ENCODE data around the gene DGCR8.

Gene DGCR8

DNA sequence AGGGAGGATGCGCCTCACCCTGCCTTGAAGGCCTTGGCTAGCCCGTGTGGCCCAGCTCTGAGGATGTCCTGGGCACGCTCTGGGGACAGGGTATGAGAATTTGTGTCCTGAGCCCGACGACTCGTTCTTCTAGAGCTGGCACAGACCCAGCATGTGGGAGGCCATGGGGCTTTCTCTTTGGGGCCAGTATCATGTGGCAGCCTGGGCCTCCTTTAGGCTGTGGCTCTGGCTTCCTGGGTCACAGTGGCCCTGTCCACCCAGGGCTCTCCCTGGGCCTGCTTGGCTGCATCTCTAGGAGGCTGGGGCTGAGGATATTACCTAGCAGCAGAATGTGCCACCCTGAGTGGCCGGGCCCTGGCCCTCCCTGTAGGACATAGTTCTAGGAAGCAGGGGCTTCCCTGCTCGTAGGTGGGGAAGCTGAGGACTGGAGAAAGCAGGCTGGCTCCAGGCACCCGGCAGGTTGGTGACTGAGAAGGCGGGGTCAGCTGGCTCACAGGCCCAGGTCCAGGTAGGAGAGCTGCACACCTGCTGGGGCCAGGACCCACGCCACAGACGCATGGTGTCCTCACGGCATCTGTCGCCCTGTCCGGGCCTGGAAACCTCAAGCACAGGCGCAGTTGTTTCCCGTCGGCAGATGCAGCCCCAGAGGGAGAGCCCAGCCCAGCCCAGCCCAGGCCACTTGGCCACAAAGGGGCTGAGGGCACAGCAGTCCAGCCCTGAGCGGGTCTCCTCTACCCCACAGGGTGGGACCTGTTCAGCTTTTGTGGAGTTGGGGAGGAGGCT is 64.0 kb downstream of the DGCR8 start:
- TF ChIP-seq EZH2 (IDR thresholded peaks at IDR 0.05; ENCODE audit: borderline replicate concordance, low read depth, low read length, severe bottlenecking) = no peak
- TF ChIP-seq, protein P1, sequence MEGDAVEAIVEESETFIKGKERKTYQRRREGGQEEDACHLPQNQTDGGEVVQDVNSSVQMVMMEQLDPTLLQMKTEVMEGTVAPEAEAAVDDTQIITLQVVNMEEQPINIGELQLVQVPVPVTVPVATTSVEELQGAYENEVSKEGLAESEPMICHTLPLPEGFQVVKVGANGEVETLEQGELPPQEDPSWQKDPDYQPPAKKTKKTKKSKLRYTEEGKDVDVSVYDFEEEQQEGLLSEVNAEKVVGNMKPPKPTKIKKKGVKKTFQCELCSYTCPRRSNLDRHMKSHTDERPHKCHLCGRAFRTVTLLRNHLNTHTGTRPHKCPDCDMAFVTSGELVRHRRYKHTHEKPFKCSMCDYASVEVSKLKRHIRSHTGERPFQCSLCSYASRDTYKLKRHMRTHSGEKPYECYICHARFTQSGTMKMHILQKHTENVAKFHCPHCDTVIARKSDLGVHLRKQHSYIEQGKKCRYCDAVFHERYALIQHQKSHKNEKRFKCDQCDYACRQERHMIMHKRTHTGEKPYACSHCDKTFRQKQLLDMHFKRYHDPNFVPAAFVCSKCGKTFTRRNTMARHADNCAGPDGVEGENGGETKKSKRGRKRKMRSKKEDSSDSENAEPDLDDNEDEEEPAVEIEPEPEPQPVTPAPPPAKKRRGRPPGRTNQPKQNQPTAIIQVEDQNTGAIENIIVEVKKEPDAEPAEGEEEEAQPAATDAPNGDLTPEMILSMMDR (IDR thresholded peaks at IDR 0.05; ENCODE audit: borderline replicate concordance, extremely low read depth, low read length, poor library complexity, severe bottlenecking) = no peak
- Histone ChIP-seq H3K79me2 (ENCODE audit: insufficient read depth, low read length) (0 out of 2 replicates have a peak, but pooled peaks cover 3% of the 10 kb centered on the region), H3K4me3 (ENCODE audit: low read depth in 1 of 2, low read length in 2 of 2) (no peak overlapping the region), H2AFZ (ENCODE audit: low read depth, low read length) (no peak overlapping the region), H3K4me1 (ENCODE audit: insufficient read depth, low read length) (no peaks in the 10 kb centered on the region), H3K27ac (ENCODE audit: low read length) (no peak overlapping the region), H4K20me1 (ENCODE audit: insufficient read depth, low read length) (peaks cover 8% of the 10 kb centered on the region), H3K27me3 (ENCODE audit: insufficient read depth, low read length, poor library complexity) (no peaks in the 10 kb centered on the region), H3K4me2 (ENCODE audit: insufficient read depth, low read length) (no peak overlapping the region), H3K9me3 (ENCODE audit: insufficient read depth, low read length, severe bottlenecking) (no peaks in the 10 kb centered on the region), H3K36me3 (ENCODE audit: insufficient read depth, low read length) (peaks cover 34% of the 10 kb centered on the region), H3K9ac (ENCODE audit: low read depth, low read length) (no peak overlapping the region)
- DNase-seq = no peak
- ATAC-seq (ENCODE audit: insufficient read depth, low read depth) = no peak

DNA sequence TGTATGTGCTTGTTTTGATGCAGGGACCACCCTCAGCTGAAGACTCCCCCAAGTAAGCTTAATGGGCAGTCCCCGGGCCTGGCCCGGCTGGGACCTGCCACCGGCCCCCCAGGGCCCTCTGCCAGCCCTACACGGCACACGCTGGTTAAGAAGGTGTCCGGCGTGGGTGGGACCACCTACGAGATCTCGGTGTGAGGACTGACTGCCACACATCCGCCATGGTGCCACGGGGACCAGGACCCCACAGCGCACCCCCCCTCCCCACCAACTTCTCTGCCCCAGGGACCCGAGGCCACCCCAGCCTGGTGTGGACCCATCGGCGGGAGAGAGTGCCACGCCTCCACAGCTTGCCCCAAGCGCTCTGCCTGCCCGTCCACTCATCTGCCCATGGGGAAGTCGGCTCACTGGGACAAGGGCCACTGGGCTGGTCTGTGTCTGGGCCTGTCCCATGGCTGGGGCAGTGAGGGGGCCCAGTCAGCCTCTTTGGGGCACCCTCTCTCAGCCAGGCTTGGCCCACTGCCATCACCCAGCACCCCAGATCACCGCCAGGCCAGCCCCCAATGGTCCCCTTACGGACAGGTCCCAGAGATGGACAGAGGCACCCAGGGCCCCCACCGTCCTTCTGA is 65.3 kb downstream of the DGCR8 start:
- no peak for DNase-seq
- Histone ChIP-seq H3K27me3 (ENCODE audit: insufficient read depth, low read length, poor library complexity) (no peaks in the 10 kb centered on the region), H3K27ac (ENCODE audit: low read length) (no peak overlapping the region), H4K20me1 (ENCODE audit: insufficient read depth, low read length) (peaks cover 7% of the 10 kb centered on the region; the same call in 1 of the 2 replicates), H3K4me2 (ENCODE audit: insufficient read depth, low read length) (no peak overlapping the region), H3K9ac (ENCODE audit: low read depth, low read length) (no peak overlapping the region), H3K4me3 (ENCODE audit: low read depth in 1 of 2, low read length in 2 of 2) (no peak overlapping the region), H3K36me3 (ENCODE audit: insufficient read depth, low read length) (peaks cover 22% of the 10 kb centered on the region; the same call in 1 of the 2 replicates), H3K4me1 (ENCODE audit: insufficient read depth, low read length) (no peaks in the 10 kb centered on the region), H3K9me3 (ENCODE audit: insufficient read depth, low read length, severe bottlenecking) (no peaks in the 10 kb centered on the region), H2AFZ (ENCODE audit: low read depth, low read length) (no peak overlapping the region), H3K79me2 (ENCODE audit: insufficient read depth, low read length) (no peaks in the 10 kb centered on the region)
- ATAC-seq (ENCODE audit: insufficient read depth, low read depth) = no peak
- TF ChIP-seq EZH2 (IDR thresholded peaks at IDR 0.05; ENCODE audit: borderline replicate concordance, low read depth, low read length, severe bottlenecking) = no peak
- TF ChIP-seq, protein P1 (IDR thresholded peaks at IDR 0.05; ENCODE audit: borderline replicate concordance, extremely low read depth, low read length, poor library complexity, severe bottlenecking) = no peak

DNA sequence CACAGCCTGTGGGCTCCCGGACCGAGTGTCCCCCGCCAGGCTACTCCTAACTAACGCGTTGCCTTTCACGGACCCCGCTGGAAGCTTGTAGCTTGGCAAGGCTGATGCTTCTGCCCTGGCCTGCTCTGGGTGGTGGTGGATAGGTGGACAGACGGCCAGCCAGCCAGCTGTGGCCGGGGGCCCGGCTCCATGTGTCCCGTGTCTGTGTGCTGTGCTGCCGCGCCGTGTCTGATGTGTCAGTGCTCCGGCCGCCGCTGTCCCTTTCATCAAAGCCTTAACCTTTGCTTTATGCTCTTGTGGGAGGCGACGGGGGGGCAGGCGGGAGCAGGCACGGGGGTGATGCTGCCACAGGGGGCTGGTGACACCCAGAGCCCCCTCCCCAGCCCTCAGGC is 65.8 kb downstream of the DGCR8 start:
- H3K27me3 ChIP-seq (ENCODE audit: insufficient read depth, low read length, poor library complexity) = no peaks in the 10 kb centered on the region
- no peak overlapping the region for H3K4me2 ChIP-seq (ENCODE audit: insufficient read depth, low read length)
- no peaks in the 10 kb centered on the region for H3K79me2 ChIP-seq (ENCODE audit: insufficient read depth, low read length)
- H3K36me3 ChIP-seq (ENCODE audit: insufficient read depth, low read length) = peaks cover 19% of the 10 kb centered on the region; the same call in 1 of the 2 replicates
- no peak for ATAC-seq (ENCODE audit: insufficient read depth, low read depth)
- no peak overlapping the region for H2AFZ ChIP-seq (ENCODE audit: low read depth, low read length)
- H3K9ac ChIP-seq (ENCODE audit: low read depth, low read length) = no peak overlapping the region
- no peaks in the 10 kb centered on the region for H3K4me1 ChIP-seq (ENCODE audit: insufficient read depth, low read length)
- H4K20me1 ChIP-seq (ENCODE audit: insufficient read depth, low read length) = peaks cover 7% of the 10 kb centered on the region; the same call in 1 of the 2 replicates
- no peaks in the 10 kb centered on the region for H3K9me3 ChIP-seq (ENCODE audit: insufficient read depth, low read length, severe bottlenecking)
- TF ChIP-seq EZH2 (IDR thresholded peaks at IDR 0.05; ENCODE audit: borderline replicate concordance, low read depth, low read length, severe bottlenecking) = no peak
- no peak overlapping the region for H3K27ac ChIP-seq (ENCODE audit: low read length)
- H3K4me3 ChIP-seq (ENCODE audit: low read depth in 1 of 2, low read length in 2 of 2) = no peak overlapping the region
- no peak for DNase-seq

DNA sequence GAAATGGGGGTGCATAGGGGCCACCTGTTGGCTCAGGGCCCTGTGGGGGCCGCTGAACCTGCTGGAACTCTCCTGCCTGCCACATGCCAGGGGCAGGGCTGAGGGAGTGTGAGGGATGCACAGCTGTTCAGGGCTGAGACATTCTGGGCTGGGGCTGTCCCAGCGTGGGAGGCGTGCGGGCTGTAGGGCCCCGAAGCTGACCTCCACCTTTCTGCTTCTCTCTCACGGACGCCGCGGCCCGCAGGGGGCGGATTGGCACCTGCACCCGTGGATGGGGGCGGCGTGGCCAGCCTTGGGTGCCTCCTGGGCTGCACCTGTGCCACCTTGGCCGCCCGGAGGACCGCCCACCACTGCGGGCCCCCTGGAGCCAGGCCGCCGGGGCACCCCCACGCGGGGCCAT is 66.7 kb downstream of the DGCR8 start:
- Histone ChIP-seq H3K9me3 (ENCODE audit: insufficient read depth, low read length, severe bottlenecking) (no peaks in the 10 kb centered on the region), H3K4me3 (ENCODE audit: low read depth in 1 of 2, low read length in 2 of 2) (no peak overlapping the region), H3K27ac (ENCODE audit: low read length) (no peak overlapping the region), H3K4me1 (ENCODE audit: insufficient read depth, low read length) (no peaks in the 10 kb centered on the region), H3K79me2 (ENCODE audit: insufficient read depth, low read length) (no peaks in the 10 kb centered on the region), H3K36me3 (ENCODE audit: insufficient read depth, low read length) (peaks cover 11% of the 10 kb centered on the region; the same call in 1 of the 2 replicates), H4K20me1 (ENCODE audit: insufficient read depth, low read length) (peaks cover 7% of the 10 kb centered on the region; the same call in 1 of the 2 replicates), H3K9ac (ENCODE audit: low read depth, low read length) (no peak overlapping the region), H3K27me3 (ENCODE audit: insufficient read depth, low read length, poor library complexity) (no peaks in the 10 kb centered on the region), H3K4me2 (ENCODE audit: insufficient read depth, low read length) (no peak overlapping the region), H2AFZ (ENCODE audit: low read depth, low read length) (no peak overlapping the region)
- 0 out of 3 replicates have a peak, but pooled peaks have one; percentile 17 for ATAC-seq (ENCODE audit: insufficient read depth, low read depth)
- no peak for TF ChIP-seq EZH2 (IDR thresholded peaks at IDR 0.05; ENCODE audit: borderline replicate concordance, low read depth, low read length, severe bottlenecking)
- TF ChIP-seq, protein P1 (IDR thresholded peaks at IDR 0.05; ENCODE audit: borderline replicate concordance, extremely low read depth, low read length, poor library complexity, severe bottlenecking) = no peak
- DNase-seq = no peak
